A673 (cell line): Measurements from ENCODE around the gene MCRS1.

ENCODE experiments used
- EZH2 ChIP-seq: fragments of 200-600 bp; sonication (generic); IDR thresholded peaks from 2 replicates; pipeline ENCODE4 v1.6.1; 2017; ENCODE audit warnings: borderline replicate concordance, low read depth, mild to moderate bottlenecking, mixed read lengths, antibody characterized with exemption, low read length; ENCODE audit not compliant: poor library complexity, severe bottlenecking
- TF ChIP-seq, protein P1 (sequence below): fragments of 300-800, 200-600 bp; sonication (generic); conservative IDR thresholded peaks from 2 replicates; pipeline ENCODE4 v1.5.1; 2017; ENCODE audit warnings: low read depth, mild to moderate bottlenecking, antibody characterized with exemption, low read length, moderate library complexity, mixed read lengths

DNA sequence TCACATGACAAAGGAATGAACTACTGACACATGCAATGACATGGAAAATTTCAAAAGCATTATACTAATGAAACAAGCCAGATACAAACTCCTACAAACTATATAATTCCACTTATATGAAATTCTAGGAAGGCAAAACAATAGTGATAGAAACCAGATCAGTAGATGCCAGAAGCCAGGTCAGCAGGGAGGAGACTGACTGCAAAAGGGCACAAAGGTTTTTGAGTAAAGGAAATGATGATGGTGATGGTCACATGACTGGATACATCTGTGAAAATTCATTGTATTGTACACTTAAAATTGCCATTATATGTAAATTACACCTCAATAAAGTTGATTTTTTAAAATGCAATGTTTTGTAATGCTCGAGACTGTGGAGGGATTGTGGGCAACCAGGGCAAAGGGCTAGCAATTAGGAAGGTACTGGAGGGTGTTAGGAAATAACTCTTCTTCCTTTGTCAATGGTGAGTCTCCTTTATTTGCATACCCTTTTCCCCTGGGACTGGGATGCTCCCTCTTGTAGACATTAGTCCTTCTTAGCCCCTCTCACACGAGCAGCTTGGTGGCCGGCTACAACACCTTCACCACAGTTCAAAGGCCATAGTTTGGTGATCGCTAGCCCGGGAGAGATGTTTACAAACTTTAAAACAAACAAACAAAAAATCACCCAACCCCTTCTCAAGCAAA, 48.7 kb upstream of the MCRS1 start:
- TF ChIP-seq EZH2, result no peak
- TF ChIP-seq, protein P1, sequence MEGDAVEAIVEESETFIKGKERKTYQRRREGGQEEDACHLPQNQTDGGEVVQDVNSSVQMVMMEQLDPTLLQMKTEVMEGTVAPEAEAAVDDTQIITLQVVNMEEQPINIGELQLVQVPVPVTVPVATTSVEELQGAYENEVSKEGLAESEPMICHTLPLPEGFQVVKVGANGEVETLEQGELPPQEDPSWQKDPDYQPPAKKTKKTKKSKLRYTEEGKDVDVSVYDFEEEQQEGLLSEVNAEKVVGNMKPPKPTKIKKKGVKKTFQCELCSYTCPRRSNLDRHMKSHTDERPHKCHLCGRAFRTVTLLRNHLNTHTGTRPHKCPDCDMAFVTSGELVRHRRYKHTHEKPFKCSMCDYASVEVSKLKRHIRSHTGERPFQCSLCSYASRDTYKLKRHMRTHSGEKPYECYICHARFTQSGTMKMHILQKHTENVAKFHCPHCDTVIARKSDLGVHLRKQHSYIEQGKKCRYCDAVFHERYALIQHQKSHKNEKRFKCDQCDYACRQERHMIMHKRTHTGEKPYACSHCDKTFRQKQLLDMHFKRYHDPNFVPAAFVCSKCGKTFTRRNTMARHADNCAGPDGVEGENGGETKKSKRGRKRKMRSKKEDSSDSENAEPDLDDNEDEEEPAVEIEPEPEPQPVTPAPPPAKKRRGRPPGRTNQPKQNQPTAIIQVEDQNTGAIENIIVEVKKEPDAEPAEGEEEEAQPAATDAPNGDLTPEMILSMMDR, result no peak
